SHP77 treated with DMSO at 0.1 percent for 48 hours (cell line): ENCODE measurements around the gene CHID1.

Experiments
- DNase-seq: peaks from one replicate; lab custom pipeline; 2025; lab: John Stamatoyannopoulos, UW

The CHID1 gene

GRCh38 chr11:823441-824291, 86.9 kb downstream of the CHID1 start:
- DNase-seq: no peak

DNA sequence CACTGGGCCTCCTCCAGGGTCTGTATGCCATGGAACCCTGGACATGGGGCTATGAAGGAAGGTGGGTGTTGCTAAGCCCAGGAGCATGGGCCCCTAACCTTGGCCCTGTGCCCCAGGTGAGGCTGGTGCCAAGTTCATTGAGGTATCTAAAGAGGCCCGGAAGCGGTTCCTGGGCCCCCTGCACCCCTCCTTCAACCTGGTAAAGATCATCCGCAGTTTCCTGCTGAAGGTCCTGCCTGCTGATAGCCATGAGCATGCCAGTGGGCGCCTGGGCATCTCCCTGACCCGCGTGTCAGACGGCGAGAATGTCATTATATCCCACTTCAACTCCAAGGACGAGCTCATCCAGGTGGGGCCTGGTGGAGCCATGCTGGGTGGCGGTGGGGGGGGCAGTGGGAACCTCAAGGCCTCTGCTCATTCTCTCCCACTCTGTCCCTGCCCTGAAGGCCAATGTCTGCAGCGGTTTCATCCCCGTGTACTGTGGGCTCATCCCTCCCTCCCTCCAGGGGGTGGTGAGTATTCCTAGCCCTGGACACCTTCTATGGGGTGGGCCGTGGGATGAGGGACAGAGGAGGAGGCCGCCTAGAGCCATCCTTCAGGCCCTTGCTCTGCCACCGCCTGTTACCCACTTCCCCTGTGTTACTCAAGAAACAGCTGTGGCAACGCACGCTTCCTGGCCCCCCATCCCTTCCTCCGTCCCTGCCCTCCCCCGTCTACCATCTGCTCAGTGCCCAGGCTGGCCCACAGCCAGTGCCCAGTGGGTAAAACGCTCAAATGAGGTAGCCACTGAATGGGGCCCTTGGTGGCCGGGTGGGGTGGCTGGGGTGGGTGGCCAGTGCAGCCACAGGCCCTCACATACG, 88.9 kb downstream of the CHID1 start:
- no peak for DNase-seq

DNA sequence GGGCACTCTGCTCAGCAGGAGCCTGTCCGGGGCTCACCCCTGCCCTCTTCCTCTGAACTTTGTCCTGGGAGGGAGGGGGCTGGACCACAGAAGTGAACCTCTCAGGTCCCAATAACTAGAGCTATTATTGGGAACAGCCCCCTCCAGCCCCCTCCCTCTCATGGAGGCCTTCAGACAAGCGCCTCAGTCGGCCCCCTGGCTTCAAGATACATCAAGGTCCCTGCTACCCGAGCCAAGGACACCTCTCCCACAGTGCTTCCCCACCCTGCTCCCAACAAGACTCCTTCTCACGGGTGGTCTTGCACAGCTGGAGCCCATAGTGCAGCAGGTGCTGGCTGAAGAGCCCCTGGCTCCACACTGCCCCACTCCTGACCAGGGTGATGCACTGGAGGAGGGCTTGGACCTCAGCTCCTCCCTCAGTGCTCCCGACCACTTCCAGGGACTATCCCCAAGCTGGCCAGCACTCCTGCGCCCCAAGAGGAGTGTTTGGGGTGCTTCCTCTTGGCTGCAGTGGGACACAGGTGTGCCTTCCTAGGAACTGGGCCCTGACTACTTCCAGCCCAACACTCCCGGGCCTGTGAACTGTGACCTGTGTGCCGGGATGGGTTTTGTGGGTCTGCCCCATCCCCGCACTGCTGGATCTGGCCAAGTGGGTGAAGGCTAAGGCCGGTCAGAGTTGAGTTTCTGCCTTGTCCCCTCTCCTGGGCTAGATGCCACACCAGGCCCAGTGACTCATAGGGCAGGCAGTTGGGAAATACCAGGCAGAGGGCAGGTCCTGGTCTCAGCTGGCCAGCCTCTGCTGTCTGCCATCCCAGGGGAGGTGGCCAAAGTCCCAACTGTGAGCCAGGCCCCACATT, 89.7 kb downstream of the CHID1 start:
- DNase-seq: no peak

GRCh38 chr11:819943-820649, 90.5 kb downstream of the CHID1 start:
- DNase-seq: peak; percentile 17

GRCh38 chr11:819129-819931, 91.3 kb downstream of the CHID1 start:
- DNase-seq: no peak

GRCh38 chr11:818396-819128, 92.0 kb downstream of the CHID1 start, which contains the start of gene PNPLA2:
TSS of gene PNPLA2 (plus strand) at chr11:818914. CDS start at chr11:819719, 805 bp downstream.
- no peak for DNase-seq
